Immature natural killer cell (primary cell): ENCODE results near the gene NUDT3. TPM values are rescaled to one million over a fixed set of nuclear protein-coding genes. Genes with fewer than 3 reads are reported as not detected.
"Not testable (repeated sequence)": the region's sequence is repeated elsewhere in the genome, so short reads cannot be mapped to it uniquely, and the experiment has no call there.

ENCODE experiments used
- DNase-seq, 3 donors: peaks; one replicate each; pipeline ENCODE4 v3.0.0; 2022; ENCODE audit warnings: mixed read lengths in 1 of 3
- H3K27ac Mint-ChIP-seq, 6 donors: one replicate each; pipeline ENCODE4 v1.8.0; 2020; ENCODE audit warnings: mixed read lengths in 6 of 6, mild to moderate bottlenecking in 5 of 6, inconsistent platforms in 4 of 6, moderate library complexity in 3 of 6
- H3K27me3 Mint-ChIP-seq, 3 donors: one replicate each; pipeline ENCODE4 v1.8.0; 2020 to 2021; ENCODE audit warnings: low read depth in 3 of 3, mild to moderate bottlenecking in 3 of 3, mixed read lengths in 3 of 3, moderate library complexity in 3 of 3, inconsistent platforms in 1 of 3
- H3K36me3 Mint-ChIP-seq, 3 donors: one replicate each; pipeline ENCODE4 v1.8.0; 2020; ENCODE audit warnings: mixed read lengths in 3 of 3, inconsistent platforms in 2 of 3, mild to moderate bottlenecking in 2 of 3
- H3K4me1 Mint-ChIP-seq, 2 donors: one replicate each; pipeline ENCODE4 v1.8.0; 2020; ENCODE audit warnings: inconsistent platforms in 2 of 2, mild to moderate bottlenecking in 2 of 2, mixed read lengths in 2 of 2, moderate library complexity in 1 of 2
- H3K4me3 Mint-ChIP-seq, 5 donors: one replicate each; pipeline ENCODE4 v1.8.0; 2020; ENCODE audit warnings: mild to moderate bottlenecking in 5 of 5, mixed read lengths in 5 of 5, inconsistent platforms in 3 of 5, moderate library complexity in 3 of 5
- H3K9me3 Mint-ChIP-seq, 6 donors: one replicate each; pipeline ENCODE4 v1.8.0; 2020; ENCODE audit warnings: mild to moderate bottlenecking in 6 of 6, mixed read lengths in 6 of 6, inconsistent platforms in 4 of 6, moderate library complexity in 3 of 6
- polyA plus RNA-seq, 3 donors: library from polyadenylated mRNA; unstranded; fragments of 300-500 nt; fragmentation: Illumina TruSeq; gene quantifications; one replicate each; pipeline ENCODE4 v1.2.3, GENCODE V29; 2021

NUDT3 gene
- polyA plus RNA-seq, 3 donors from 2014 or later = 5.0 to 10.3 (median 8.3) TPM

DNA sequence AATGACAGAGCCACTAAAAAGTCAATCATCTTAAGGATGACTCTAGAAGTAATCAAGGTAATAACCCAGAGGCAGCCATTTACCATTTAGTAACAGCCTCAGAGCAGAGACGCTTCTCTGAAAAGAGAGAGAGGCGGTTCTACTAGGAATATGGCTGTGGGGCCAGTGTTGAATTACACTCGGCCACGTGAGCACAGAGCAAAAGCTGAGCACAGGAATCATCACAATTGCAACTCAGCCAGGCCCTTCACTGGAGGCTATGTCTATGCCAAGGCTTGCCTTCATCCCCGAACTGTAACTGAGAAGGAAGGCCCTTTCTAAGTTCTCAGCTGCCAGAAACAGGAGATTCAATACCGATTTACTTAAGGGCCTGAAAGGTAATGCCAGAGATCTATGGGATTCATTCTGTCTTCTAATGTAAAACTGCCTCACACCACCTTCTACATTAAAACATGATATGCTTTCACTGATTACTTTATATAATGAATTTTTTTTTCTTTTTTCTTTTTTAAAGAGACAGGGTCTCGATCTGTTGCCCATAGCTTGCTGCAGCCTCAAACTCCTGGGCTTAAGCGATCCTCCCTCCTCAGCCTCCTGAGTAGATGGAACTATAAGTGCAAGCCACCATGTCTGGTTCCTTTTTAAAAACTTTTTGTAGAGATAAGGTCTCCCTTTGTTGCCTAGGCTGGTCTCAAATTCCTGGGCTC lies 67.6 kb downstream of the NUDT3 start:
- Mint-ChIP-seq H3K27me3 (peaks cover 0 to 1% (median 0%) of the 10 kb centered on the region in 3 donors), H3K4me1 (peaks cover 0 to 2% of the 10 kb centered on the region in 2 donors), H3K27ac (peak overlapping the region in 2 of 6 donors; percentile 6 to 34), H3K9me3 (no peaks in the 10 kb centered on the region), H3K4me3 (no peak overlapping the region), H3K36me3 (peaks cover 0 to 7% (median 0%) of the 10 kb centered on the region in 3 donors)
- DNase-seq = no peak

DNA sequence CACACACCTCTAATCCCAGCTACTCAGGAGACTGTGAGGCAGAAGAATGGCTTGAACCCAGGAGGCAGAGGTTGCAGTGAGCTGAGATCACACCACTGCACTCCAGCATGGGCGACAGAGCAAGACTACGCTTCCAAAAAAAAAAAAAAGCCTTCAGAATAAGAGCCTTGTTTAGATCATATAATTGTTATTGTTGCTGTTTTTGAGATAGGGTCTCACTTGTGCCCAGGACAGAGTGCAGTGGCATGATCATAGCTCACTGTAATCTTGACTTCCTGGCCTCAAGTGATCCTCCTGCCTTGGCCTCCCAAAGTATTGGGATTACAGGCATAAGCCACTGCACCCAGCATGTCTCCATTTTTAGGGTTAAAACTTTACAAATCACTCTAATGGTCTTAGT lies 68.2 kb downstream of the NUDT3 start:
- not testable (repeated sequence) for DNase-seq, H3K27ac Mint-ChIP-seq, H3K36me3 Mint-ChIP-seq, H3K9me3 Mint-ChIP-seq, H3K4me1 Mint-ChIP-seq, H3K4me3 Mint-ChIP-seq, H3K27me3 Mint-ChIP-seq

DNA sequence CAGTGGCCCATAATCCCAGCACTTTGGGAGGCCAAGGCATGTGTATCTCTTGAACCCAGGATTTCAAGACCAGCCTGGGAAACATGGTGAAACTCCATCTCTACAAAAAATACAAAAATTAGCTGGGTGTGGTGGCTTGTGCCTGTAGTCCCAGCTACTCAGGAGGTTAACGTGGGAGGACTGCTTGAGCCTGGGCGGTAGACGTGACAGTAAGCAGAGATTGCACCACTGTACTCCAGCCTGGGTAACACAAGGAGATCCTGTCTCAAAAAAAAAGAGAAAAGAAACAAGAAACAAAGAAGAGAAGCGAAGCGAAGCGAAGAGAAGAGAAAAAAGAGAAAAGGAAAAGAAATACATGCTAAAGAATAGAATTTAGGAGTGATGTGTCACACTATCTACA lies 69.2 kb downstream of the NUDT3 start:
- peaks cover 0 to 1% (median 0%) of the 10 kb centered on the region in 3 donors for H3K27me3 Mint-ChIP-seq
- no peak overlapping the region for H3K4me3 Mint-ChIP-seq
- no peak for DNase-seq

DNA sequence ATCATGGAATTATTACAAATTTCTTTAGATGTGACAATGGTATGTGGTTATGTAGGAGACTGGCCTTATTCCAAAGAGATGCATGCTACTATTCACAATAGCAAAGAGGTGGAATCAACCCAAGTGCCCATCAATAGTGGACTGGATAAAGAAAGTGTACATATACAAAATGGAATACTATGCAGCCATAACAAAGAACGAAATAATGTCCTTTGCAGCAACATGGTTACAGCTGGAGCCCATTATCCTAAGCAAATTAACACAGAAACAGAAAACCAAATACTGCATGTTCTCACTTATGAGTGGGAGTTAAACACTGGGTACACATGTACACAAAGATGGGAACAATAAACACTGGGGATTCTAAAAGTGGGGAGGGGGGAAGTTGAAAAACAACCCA lies 69.7 kb downstream of the NUDT3 start:
- Mint-ChIP-seq H3K36me3 (peaks cover 0 to 7% (median 0%) of the 10 kb centered on the region in 3 donors), H3K9me3 (no peaks in the 10 kb centered on the region), H3K4me1 (peaks cover 9 to 19% of the 10 kb centered on the region in 2 donors), H3K27ac (no peak overlapping the region), H3K4me3 (no peak overlapping the region), H3K27me3 (peaks cover 0 to 1% (median 0%) of the 10 kb centered on the region in 3 donors)
- DNase-seq = no peak

More for the DNA sequence above, 69.2 kb downstream of the NUDT3 start:
- Mint-ChIP-seq H3K9me3 (no peaks in the 10 kb centered on the region), H3K36me3 (peaks cover 0 to 7% (median 0%) of the 10 kb centered on the region in 3 donors), H3K4me1 (peaks cover 12 to 14% of the 10 kb centered on the region in 2 donors), H3K27ac (peak overlapping the region in 1 of 6 donors; percentile 20)

DNA sequence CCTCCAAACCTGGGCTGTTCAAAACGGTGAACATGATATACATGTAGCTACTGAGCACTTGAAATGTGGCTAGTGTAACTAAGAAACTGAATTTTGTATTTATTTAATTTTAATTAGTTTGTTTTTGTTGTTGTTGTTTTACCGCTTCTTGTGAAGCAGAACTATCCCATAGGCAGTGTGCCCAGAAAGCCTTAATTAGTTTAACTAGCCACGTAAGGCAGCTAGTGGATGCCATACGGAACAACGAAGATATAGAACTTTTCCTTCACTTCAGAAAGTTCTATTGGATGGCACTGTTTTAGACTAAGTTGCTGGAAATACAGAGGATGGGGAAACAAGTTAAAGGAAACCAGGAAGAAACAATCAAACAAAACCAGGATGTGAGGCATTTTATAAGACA lies 70.6 kb downstream of the NUDT3 start:
- Mint-ChIP-seq H3K9me3 (no peaks in the 10 kb centered on the region), H3K4me1 (peaks cover 11 to 26% of the 10 kb centered on the region in 2 donors), H3K4me3 (no peak overlapping the region), H3K36me3 (peaks cover 0 to 7% (median 0%) of the 10 kb centered on the region in 3 donors), H3K27ac (no peak overlapping the region), H3K27me3 (peaks cover 0 to 2% (median 0%) of the 10 kb centered on the region in 3 donors)
- no peak for DNase-seq

DNA sequence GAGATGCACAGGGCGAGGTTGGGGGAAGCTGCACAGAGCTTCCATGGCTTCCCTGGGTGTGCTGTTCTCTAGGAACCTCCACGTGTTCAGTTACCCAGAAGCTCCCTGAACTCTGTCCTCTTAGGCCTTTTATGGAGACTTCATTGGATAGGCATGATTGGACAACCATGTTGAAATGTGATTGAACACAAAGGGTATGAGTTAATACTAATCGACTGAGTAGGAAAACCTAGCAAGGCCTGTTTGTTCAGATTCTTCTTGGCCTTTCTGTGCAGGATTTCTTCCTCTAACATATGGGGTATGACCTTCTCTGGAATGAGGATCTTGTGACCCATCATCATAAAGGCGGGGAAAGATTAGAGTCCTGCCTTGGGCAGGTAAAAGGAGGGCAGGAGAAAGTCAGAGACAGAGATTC lies 73.0 kb downstream of the NUDT3 start:
- no peaks in the 10 kb centered on the region for H3K9me3 Mint-ChIP-seq
- no peak for DNase-seq
- H3K4me1 Mint-ChIP-seq = peaks cover 25 to 50% of the 10 kb centered on the region in 2 donors
- H3K4me3 Mint-ChIP-seq = no peak overlapping the region
- H3K27ac Mint-ChIP-seq = peak overlapping the region in 1 of 6 donors; percentile 3
- peaks cover 0 to 7% (median 0%) of the 10 kb centered on the region in 3 donors for H3K36me3 Mint-ChIP-seq
- H3K27me3 Mint-ChIP-seq = peaks cover 0 to 4% (median 3%) of the 10 kb centered on the region in 3 donors

DNA sequence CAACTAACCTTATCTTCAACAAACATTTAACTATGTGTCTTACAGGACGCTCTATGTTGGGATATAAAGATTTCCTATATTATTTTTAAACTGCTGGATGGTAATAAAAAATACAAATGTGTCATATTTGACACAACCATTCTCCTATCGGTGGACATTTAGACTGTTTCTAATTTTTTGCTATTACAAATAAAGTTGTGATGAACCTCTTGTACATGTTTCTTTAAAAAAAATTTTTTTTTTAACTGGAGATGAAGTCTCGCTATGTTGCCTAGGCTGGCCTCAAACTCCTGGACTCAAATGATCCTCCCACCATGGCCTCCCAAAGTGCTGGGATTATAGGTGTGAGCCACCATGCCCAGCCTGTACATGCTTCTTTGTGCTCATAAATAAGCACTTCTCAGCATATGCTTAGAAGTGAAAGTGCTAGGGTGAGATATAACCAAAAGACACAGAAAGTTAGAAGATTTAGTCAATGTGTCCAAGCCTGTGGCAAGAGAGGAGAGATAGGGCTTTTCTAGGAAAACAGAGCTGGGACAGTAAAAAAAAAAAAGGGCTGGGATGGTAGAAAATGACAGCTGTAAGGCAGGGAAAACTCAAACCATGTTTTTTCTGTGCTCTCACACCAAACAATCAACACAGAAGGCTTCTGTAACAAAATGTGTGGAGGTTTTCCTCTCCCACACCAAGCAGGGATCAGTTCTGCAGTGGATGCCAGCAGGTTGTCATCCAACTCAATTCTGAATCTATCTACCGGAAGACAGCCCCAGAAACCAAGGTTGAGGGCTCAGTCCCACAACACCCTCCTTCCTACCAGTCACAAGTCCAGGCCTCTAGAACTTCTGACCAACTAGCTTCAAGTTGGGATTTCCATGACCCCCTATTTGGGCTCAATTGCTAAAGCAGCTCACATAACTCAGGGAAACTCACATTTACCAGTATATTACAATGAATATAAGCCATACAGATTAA lies 73.7 kb downstream of the NUDT3 start:
- H3K4me1 Mint-ChIP-seq = peaks cover 25 to 50% of the 10 kb centered on the region in 2 donors
- no peak for DNase-seq
- peaks cover 0 to 4% (median 3%) of the 10 kb centered on the region in 3 donors for H3K27me3 Mint-ChIP-seq
- H3K9me3 Mint-ChIP-seq = no peaks in the 10 kb centered on the region
- H3K4me3 Mint-ChIP-seq = no peak overlapping the region
- peak overlapping the region in 2 of 6 donors; percentile 7 to 26 for H3K27ac Mint-ChIP-seq
- H3K36me3 Mint-ChIP-seq = peaks cover 0 to 7% (median 0%) of the 10 kb centered on the region in 3 donors

DNA sequence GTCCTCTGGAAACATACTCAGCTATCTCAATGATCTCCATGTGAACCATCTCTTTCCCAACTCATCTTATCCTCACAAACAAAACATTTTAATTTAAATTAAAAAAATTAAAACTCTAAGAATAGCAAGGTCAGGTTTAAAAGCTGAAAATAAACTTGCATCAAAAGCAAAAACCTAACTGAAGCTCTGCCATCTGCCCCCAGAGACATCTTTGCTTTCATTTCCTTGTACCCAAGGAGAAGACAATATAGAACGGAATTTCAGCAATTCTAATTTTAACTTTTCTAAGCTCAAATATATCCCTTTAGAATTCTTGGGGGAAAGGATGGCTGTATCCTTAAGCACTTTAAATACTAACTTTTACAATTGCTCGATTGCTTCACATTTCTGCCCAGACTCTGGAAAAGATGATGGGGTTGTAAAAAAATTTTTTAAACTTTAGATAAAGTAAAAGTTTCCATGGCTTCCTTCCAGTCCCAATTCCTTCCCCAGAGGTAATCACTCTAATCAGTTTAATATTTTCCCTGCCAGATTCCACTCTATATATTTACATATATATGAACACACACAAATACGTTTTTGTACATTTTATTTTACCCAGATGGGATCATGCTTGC lies 74.5 kb downstream of the NUDT3 start:
- Mint-ChIP-seq H3K27me3 (peaks cover 0 to 4% (median 3%) of the 10 kb centered on the region in 3 donors), H3K27ac (no peak overlapping the region), H3K4me3 (no peak overlapping the region), H3K9me3 (no peaks in the 10 kb centered on the region), H3K4me1 (peaks cover 25 to 50% of the 10 kb centered on the region in 2 donors), H3K36me3 (peaks cover 0 to 6% (median 0%) of the 10 kb centered on the region in 3 donors)
- DNase-seq = no peak

DNA sequence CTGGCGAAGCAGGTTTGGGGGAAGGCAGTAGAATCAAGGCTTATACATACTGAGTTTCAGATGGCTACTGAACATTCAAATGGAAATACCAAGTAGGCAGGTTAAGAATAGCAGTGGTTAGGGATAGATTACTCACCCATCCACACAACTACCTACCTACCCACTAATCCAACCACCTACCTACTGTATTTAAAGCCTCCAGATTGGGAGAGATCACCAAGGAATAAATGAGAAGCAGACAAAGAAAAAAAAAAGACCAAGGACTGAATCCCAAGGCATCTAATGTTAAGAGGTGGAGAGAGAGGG lies 75.3 kb downstream of the NUDT3 start:
- H3K4me1 Mint-ChIP-seq = peaks cover 25 to 50% of the 10 kb centered on the region in 2 donors

DNA sequence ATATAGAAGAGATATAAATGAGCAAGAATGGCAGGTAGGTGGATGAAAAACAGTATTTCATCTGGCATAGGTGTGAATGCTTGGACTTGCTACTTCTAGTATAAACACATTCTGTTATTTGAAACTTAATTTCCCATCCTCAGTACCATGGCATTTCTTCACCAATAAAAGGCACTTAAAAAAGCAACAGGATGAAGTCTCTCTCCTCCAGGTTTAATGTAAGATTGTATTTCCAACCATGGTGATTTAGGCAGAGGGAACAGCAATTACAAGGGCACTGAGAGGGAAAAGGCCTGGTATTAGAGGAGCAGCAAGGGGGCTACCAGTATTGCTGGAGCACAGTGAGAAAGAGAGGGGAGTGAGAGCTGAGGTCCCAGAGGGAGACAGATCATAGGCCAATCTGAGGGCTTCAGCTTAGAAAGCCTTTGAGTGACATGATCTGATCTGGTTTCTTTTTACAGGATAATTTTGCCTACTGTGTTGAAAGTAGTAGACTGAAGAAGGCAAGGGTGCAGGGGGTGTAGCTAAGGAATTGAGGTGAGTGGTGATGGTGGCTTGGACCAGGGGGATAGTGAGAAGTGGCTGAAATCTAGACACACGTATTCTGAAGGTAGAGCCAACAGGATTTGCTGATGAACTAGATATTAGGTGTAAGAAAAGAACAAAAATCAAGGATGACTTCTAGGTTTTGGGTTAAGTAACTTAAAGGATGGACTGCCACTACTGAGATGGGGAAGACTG lies 75.9 kb downstream of the NUDT3 start:
- Mint-ChIP-seq H3K4me3 (no peak overlapping the region), H3K36me3 (no peaks in the 10 kb centered on the region), H3K4me1 (peaks cover 25 to 50% of the 10 kb centered on the region in 2 donors), H3K27ac (peak overlapping the region in 3 of 6 donors; percentile 3 to 51 (median 8)), H3K27me3 (peaks cover 0 to 4% (median 3%) of the 10 kb centered on the region in 3 donors), H3K9me3 (no peaks in the 10 kb centered on the region)
- DNase-seq = no peak

More for the DNA sequence above, 75.3 kb downstream of the NUDT3 start:
- no peaks in the 10 kb centered on the region for H3K9me3 Mint-ChIP-seq
- DNase-seq = no peak
- H3K27ac Mint-ChIP-seq = peak overlapping the region in 1 of 6 donors; percentile 8
- H3K4me3 Mint-ChIP-seq = no peak overlapping the region
- H3K27me3 Mint-ChIP-seq = peaks cover 0 to 4% (median 3%) of the 10 kb centered on the region in 3 donors
- H3K36me3 Mint-ChIP-seq = no peaks in the 10 kb centered on the region

DNA sequence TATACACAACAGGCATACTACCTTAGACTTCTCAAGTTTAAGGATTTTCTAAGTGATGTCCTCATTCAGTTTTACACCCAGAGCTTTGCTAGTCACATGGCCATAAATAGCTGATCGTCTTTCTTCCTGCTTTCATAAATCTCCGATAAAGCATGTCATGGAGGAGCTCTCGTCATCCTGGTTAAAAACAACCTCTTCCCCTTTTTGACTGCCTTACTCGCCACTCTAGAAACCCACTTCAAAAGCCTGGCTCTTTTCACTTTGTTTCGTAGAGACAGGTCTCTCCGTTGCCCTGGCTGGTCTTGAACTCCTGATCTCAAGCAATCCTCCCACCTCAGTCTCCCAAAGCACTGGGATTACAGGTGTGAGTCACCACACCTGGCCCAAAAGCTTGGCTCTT lies 76.7 kb downstream of the NUDT3 start:
- peaks cover 25 to 50% of the 10 kb centered on the region in 2 donors for H3K4me1 Mint-ChIP-seq
- H3K9me3 Mint-ChIP-seq = no peaks in the 10 kb centered on the region
- H3K4me3 Mint-ChIP-seq = peak overlapping the region in 1 of 5 donors; percentile 7
- H3K27me3 Mint-ChIP-seq = peaks cover 0 to 3% (median 3%) of the 10 kb centered on the region in 3 donors
- H3K36me3 Mint-ChIP-seq = no peaks in the 10 kb centered on the region
- H3K27ac Mint-ChIP-seq = peak overlapping the region; percentile 50 to 67 (median 64)
- DNase-seq = no peak

DNA sequence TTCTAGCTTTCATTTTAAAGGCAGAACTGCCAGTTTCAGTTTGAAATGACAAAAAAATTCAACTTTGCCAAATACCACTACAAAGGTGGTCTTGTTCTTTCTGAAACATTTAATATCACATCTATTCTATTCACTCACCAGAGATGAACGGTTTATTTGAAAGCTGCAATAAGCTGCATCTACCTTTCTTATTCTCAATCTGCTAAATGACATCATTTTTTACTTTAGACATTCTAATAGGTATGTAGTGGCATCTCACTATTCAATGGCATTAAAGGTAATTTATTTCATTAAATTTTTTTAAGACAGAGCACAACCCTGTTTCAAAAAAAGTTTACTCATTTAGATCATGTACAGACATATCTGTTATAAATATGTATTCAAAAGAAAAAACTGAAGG lies 77.2 kb downstream of the NUDT3 start:
- no peaks in the 10 kb centered on the region for H3K9me3 Mint-ChIP-seq
- peaks cover 0 to 3% (median 2%) of the 10 kb centered on the region in 3 donors for H3K27me3 Mint-ChIP-seq
- peaks cover 25 to 50% of the 10 kb centered on the region in 2 donors for H3K4me1 Mint-ChIP-seq
- H3K4me3 Mint-ChIP-seq = no peak overlapping the region
- H3K36me3 Mint-ChIP-seq = no peaks in the 10 kb centered on the region
- no peak for DNase-seq
- H3K27ac Mint-ChIP-seq = peak overlapping the region in 2 of 6 donors; percentile 50 to 67

DNA sequence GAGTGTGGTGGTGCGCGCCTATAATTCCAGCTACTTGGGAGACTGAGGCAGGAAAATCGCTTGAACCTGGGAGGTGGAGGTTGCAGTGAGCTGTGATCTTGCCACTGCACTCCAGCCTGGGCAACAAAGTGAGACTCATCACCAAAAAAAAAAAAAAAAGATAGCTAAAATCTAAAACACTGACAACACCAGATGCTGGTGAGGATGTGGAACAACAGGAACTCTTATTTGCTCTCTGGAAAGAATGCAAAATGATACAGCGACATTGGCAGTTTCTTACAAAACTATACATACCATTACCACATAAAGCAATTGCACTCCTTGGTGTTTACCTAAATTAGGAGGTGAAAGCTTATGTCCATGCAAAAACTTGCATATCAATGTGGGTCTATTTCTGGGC lies 80.2 kb downstream of the NUDT3 start:
- Mint-ChIP-seq H3K36me3 (no peaks in the 10 kb centered on the region), H3K9me3 (no peaks in the 10 kb centered on the region), H3K27ac (no peak overlapping the region), H3K4me1 (peaks cover 20 to 35% of the 10 kb centered on the region in 2 donors), H3K27me3 (peaks cover 0 to 3% (median 2%) of the 10 kb centered on the region in 3 donors), H3K4me3 (no peak overlapping the region)
- no peak for DNase-seq
